HUES6 (cell line): Measurements from ENCODE around the gene RNU1-4.
A peak's percentile ranks its signal among the peaks of the same experiment; 100 is the strongest.
"Not testable (repeated sequence)": the region's sequence is repeated elsewhere in the genome, so short reads cannot be mapped to it uniquely, and the experiment has no call there.

ENCODE experiments used
- H3K27ac ChIP-seq: 2 replicates; pipeline ENCODE4 v1.7.0; 2013; ENCODE audit warnings: low read depth, mild to moderate bottlenecking, low read length, inconsistent platforms
- H3K27me3 ChIP-seq: 2 replicates; pipeline ENCODE4 v1.6.1; 2013; ENCODE audit warnings: low read length; ENCODE audit not compliant: control insufficient read depth, insufficient read depth
- H3K36me3 ChIP-seq: 2 replicates; pipeline ENCODE4 v1.6.1; 2013; ENCODE audit warnings: low read length; ENCODE audit not compliant: control insufficient read depth, insufficient read depth
- H3K4me1 ChIP-seq: 2 replicates; pipeline ENCODE4 v1.6.1; 2013; ENCODE audit warnings: low read length; ENCODE audit not compliant: control insufficient read depth, insufficient read depth
- H3K4me3 ChIP-seq: 2 replicates; pipeline ENCODE4 v1.5.1; 2013; ENCODE audit warnings: low read depth, low read length
- H3K9ac ChIP-seq: one replicate; pipeline ENCODE4 v1.6.1; 2013; ENCODE audit warnings: mild to moderate bottlenecking, low read length
- H3K9me3 ChIP-seq: 2 replicates; pipeline ENCODE4 v1.6.1; 2013; ENCODE audit warnings: low read depth, low read length; ENCODE audit not compliant: control insufficient read depth, insufficient read depth

RNU1-4 gene

GRCh38 chr1:16748710-16749109, 8.4 kb downstream of the RNU1-4 start:
- not testable (repeated sequence) for H3K27ac ChIP-seq, H3K27me3 ChIP-seq

GRCh38 chr1:16749910-16750888, 9.9 kb downstream of the RNU1-4 start:
- not testable (repeated sequence) for H3K27ac ChIP-seq, H3K4me1 ChIP-seq, H3K27me3 ChIP-seq, H3K36me3 ChIP-seq, H3K9me3 ChIP-seq, H3K9ac ChIP-seq, H3K4me3 ChIP-seq

More at GRCh38 chr1:16748710-16749109, 8.4 kb downstream of the RNU1-4 start:
- H3K4me3 ChIP-seq, H3K36me3 ChIP-seq, H3K9ac ChIP-seq, H3K4me1 ChIP-seq, H3K9me3 ChIP-seq: not testable (repeated sequence)

- not testable (repeated sequence) for H3K27me3 ChIP-seq
Measured at GRCh38 chr1:16752770-16753169, 12.5 kb downstream of the RNU1-4 start.

GRCh38 chr1:16755385-16755784, 15.1 kb downstream of the RNU1-4 start:
- H3K4me3 ChIP-seq, H3K4me1 ChIP-seq, H3K9me3 ChIP-seq, H3K9ac ChIP-seq, H3K27ac ChIP-seq, H3K36me3 ChIP-seq, H3K27me3 ChIP-seq: not testable (repeated sequence)

More at GRCh38 chr1:16752770-16753169, 12.5 kb downstream of the RNU1-4 start:
- H3K9me3 ChIP-seq, H3K27ac ChIP-seq, H3K36me3 ChIP-seq, H3K4me3 ChIP-seq, H3K9ac ChIP-seq, H3K4me1 ChIP-seq: not testable (repeated sequence)

- not testable (repeated sequence) for H3K4me1 ChIP-seq, H3K9ac ChIP-seq, H3K4me3 ChIP-seq, H3K27me3 ChIP-seq, H3K9me3 ChIP-seq, H3K27ac ChIP-seq, H3K36me3 ChIP-seq
Measured at GRCh38 chr1:16755932-16756331, 15.6 kb downstream of the RNU1-4 start.

- H3K4me3 ChIP-seq, H3K4me1 ChIP-seq, H3K9ac ChIP-seq, H3K36me3 ChIP-seq, H3K9me3 ChIP-seq, H3K27ac ChIP-seq, H3K27me3 ChIP-seq: not testable (repeated sequence)
Measured at GRCh38 chr1:16757574-16757973, 17.3 kb downstream of the RNU1-4 start.

GRCh38 chr1:16758060-16758459, 17.7 kb downstream of the RNU1-4 start:
- H3K27me3 ChIP-seq, H3K4me1 ChIP-seq, H3K27ac ChIP-seq, H3K4me3 ChIP-seq, H3K36me3 ChIP-seq, H3K9me3 ChIP-seq, H3K9ac ChIP-seq: not testable (repeated sequence)

GRCh38 chr1:16759041-16759493, 18.8 kb downstream of the RNU1-4 start:
- H3K4me1 ChIP-seq, H3K36me3 ChIP-seq, H3K9ac ChIP-seq, H3K27me3 ChIP-seq, H3K9me3 ChIP-seq, H3K27ac ChIP-seq: not testable (repeated sequence)
- H3K4me3 ChIP-seq = peak overlapping the region; percentile 36; the same call in 1 of the 2 replicates

- H3K36me3 ChIP-seq, H3K27ac ChIP-seq, H3K27me3 ChIP-seq, H3K4me1 ChIP-seq, H3K9me3 ChIP-seq, H3K9ac ChIP-seq: not testable (repeated sequence)
- H3K4me3 ChIP-seq = peak overlapping the region; percentile 36; the same call in 1 of the 2 replicates
Measured at GRCh38 chr1:16759650-16760455, 19.5 kb downstream of the RNU1-4 start.

- H3K36me3 ChIP-seq = not testable (repeated sequence)
- peak overlapping the region; percentile 36; the same call in 1 of the 2 replicates for H3K4me3 ChIP-seq
Measured at GRCh38 chr1:16760456-16760765, 20.1 kb downstream of the RNU1-4 start.

GRCh38 chr1:16760801-16761200, 20.5 kb downstream of the RNU1-4 start:
- H3K9me3 ChIP-seq, H3K4me3 ChIP-seq, H3K4me1 ChIP-seq, H3K27ac ChIP-seq, H3K36me3 ChIP-seq, H3K9ac ChIP-seq: not testable (repeated sequence)
- peaks cover 11% of the 10 kb centered on the region; the same call in 1 of the 2 replicates for H3K27me3 ChIP-seq

More at GRCh38 chr1:16760456-16760765, 20.1 kb downstream of the RNU1-4 start:
- not testable (repeated sequence) for H3K9ac ChIP-seq, H3K4me1 ChIP-seq, H3K9me3 ChIP-seq, H3K27ac ChIP-seq
- peaks cover 11% of the 10 kb centered on the region; the same call in 1 of the 2 replicates for H3K27me3 ChIP-seq
